WTC11 (cell line): ENCODE measurements around the gene ST3GAL5. TPM values are rescaled to one million over a fixed set of nuclear protein-coding genes. Genes with fewer than 3 reads are reported as not detected.

Experiments
- ATAC-seq: fragments of 200-7000 bp; cut with Tn5 transposase; 2 replicates; pipeline ENCODE4 v1.10.0; 2021; ENCODE audit warnings: mild to moderate bottlenecking, moderate library complexity
- CTCF ChIA-PET: fragments of 300-600 bp; sonication (Branson Sonifier 250); formaldehyde crosslinking; loops from one replicate; lab custom pipeline; 2021; ENCODE audit warnings: antibody characterized with exemption; lab: Charles Lee
- POLR2A ChIA-PET: fragments of 350-600 bp; sonication (Branson Sonifier 250); formaldehyde crosslinking; loops from one replicate; lab custom pipeline; 2021; ENCODE audit warnings: antibody characterized with exemption; lab: Charles Lee
- DNase-seq: peaks from one replicate; pipeline ENCODE4 v3.0.0; 2021; ENCODE audit warnings: low spot score
- H3K27ac Mint-ChIP-seq: 2 replicates; pipeline ENCODE4 v1.8.0; 2021; ENCODE audit warnings: mixed read lengths
- H3K27me3 Mint-ChIP-seq: 2 replicates; pipeline ENCODE4 v1.8.0; 2021; ENCODE audit warnings: low read depth, mild to moderate bottlenecking, moderate library complexity, mixed read lengths
- H3K36me3 Mint-ChIP-seq: 2 replicates; pipeline ENCODE4 v1.8.0; 2021; ENCODE audit warnings: mixed read lengths
- H3K4me1 Mint-ChIP-seq: 2 replicates; pipeline ENCODE4 v1.8.0; 2022; ENCODE audit warnings: mixed read lengths
- H3K4me3 Mint-ChIP-seq: 2 replicates; pipeline ENCODE4 v1.8.0; 2021; ENCODE audit warnings: mild to moderate bottlenecking, moderate library complexity, mixed read lengths
- H3K9me3 Mint-ChIP-seq: 2 replicates; pipeline ENCODE4 v1.8.0; 2021; ENCODE audit warnings: mixed read lengths
- ATF6 ChIP-seq: sonication (generic); formaldehyde crosslinking; IDR thresholded peaks from 2 replicates; pipeline ENCODE4 v1.8.1; 2023; ENCODE audit warnings: mild to moderate bottlenecking, missing genetic modification reagents
- E2F1 ChIP-seq: sonication (generic); formaldehyde crosslinking; IDR thresholded peaks from 2 replicates; pipeline ENCODE4 v1.8.0; 2022; ENCODE audit warnings: mild to moderate bottlenecking, missing genetic modification reagents
- ERG ChIP-seq: fragments of 250-450 bp; sonication (Bioruptor Pico); IDR thresholded peaks from 2 replicates; pipeline ENCODE4 v1.8.0; 2021; ENCODE audit warnings: mild to moderate bottlenecking
- JUN ChIP-seq: sonication (generic); formaldehyde crosslinking; IDR thresholded peaks from 2 replicates; pipeline ENCODE4 v1.8.0; 2023; ENCODE audit warnings: mild to moderate bottlenecking, missing genetic modification reagents
- KAT7 ChIP-seq: sonication (generic); formaldehyde crosslinking; IDR thresholded peaks from 2 replicates; pipeline ENCODE4 v1.8.1; 2023; ENCODE audit warnings: missing genetic modification reagents, mild to moderate bottlenecking, borderline replicate concordance
- NFYB ChIP-seq: sonication (generic); formaldehyde crosslinking; conservative IDR thresholded peaks from 2 replicates; pipeline ENCODE4 v1.8.0; 2022; ENCODE audit warnings: low read depth, missing genetic modification reagents
- PRDM15 ChIP-seq: sonication (generic); formaldehyde crosslinking; IDR thresholded peaks from 2 replicates; pipeline ENCODE4 v1.8.0; 2022; ENCODE audit warnings: missing genetic modification reagents
- PRRX2 ChIP-seq: fragments of 250-450 bp; sonication (Bioruptor Pico); IDR thresholded peaks from 2 replicates; pipeline ENCODE4 v1.8.0; 2021; ENCODE audit warnings: mild to moderate bottlenecking
- SMAD3 ChIP-seq: sonication (generic); formaldehyde crosslinking; IDR thresholded peaks from 2 replicates; pipeline ENCODE4 v1.8.0; 2022; ENCODE audit warnings: missing genetic modification reagents, mild to moderate bottlenecking, borderline replicate concordance
- TEAD4 ChIP-seq: sonication (generic); formaldehyde crosslinking; IDR thresholded peaks from 2 replicates; pipeline ENCODE4 v1.8.0; 2022; ENCODE audit warnings: mild to moderate bottlenecking, missing genetic modification reagents
- ZMAT4 ChIP-seq: fragments of 250-450 bp; sonication (Bioruptor Pico); IDR thresholded peaks from 2 replicates; pipeline ENCODE4 v1.9.0; 2021; ENCODE audit warnings: mild to moderate bottlenecking
- ZNF138 ChIP-seq: sonication (generic); formaldehyde crosslinking; conservative IDR thresholded peaks from 2 replicates; pipeline ENCODE4 v1.8.1; 2022; ENCODE audit warnings: mild to moderate bottlenecking, moderate library complexity, missing genetic modification reagents
- ZNF396 ChIP-seq: fragments of 250-450 bp; sonication (Bioruptor Pico); IDR thresholded peaks from 2 replicates; pipeline ENCODE4 v1.8.0; 2021; ENCODE audit warnings: mild to moderate bottlenecking, moderate library complexity, borderline replicate concordance
- ZNF423 ChIP-seq: fragments of 250-450 bp; sonication (Bioruptor Pico); IDR thresholded peaks from 2 replicates; pipeline ENCODE4 v2.1.2; 2022; ENCODE audit warnings: mild to moderate bottlenecking, moderate library complexity
- ZNF425 ChIP-seq: fragments of 250-450 bp; sonication (Bioruptor Pico); conservative IDR thresholded peaks from 2 replicates; pipeline ENCODE4 v1.9.0; 2021; ENCODE audit warnings: mild to moderate bottlenecking
- ZNF671 ChIP-seq: fragments of 250-450 bp; sonication (Bioruptor Pico); IDR thresholded peaks from 2 replicates; pipeline ENCODE4 v1.8.0; 2021; ENCODE audit warnings: mild to moderate bottlenecking
- total RNA-seq: library from RNA; stranded (reverse); gene quantifications from 3 replicates; pipeline ENCODE4 v1.2.3, GENCODE V29; 2021
- TF ChIP-seq, protein P1 (sequence below): fragments of 200-600 bp; IDR thresholded peaks from 2 replicates; pipeline ENCODE4 v1.8.0; 2022; ENCODE audit warnings: antibody characterized with exemption
- TF ChIP-seq, protein P2 (sequence below): sonication (generic); formaldehyde crosslinking; IDR thresholded peaks from 2 replicates; pipeline ENCODE4 v1.8.1; 2022; ENCODE audit warnings: mild to moderate bottlenecking, missing genetic modification reagents, moderate library complexity, borderline replicate concordance

Gene ST3GAL5
- total RNA-seq, 1 experiment from 2014 or later = 5.9 TPM

GRCh38 chr2:85915606-85916303 lies 27.0 kb upstream of the ST3GAL5 start:
- no peak overlapping the region for H3K27ac Mint-ChIP-seq

More at GRCh38 chr2:85915606-85916303, 27.0 kb upstream of the ST3GAL5 start:
- Mint-ChIP-seq H3K4me1 (no peaks in the 10 kb centered on the region), H3K4me3 (no peak overlapping the region), H3K36me3 (no peaks in the 10 kb centered on the region), H3K9me3 (no peaks in the 10 kb centered on the region), H3K27me3 (no peaks in the 10 kb centered on the region; the same call in 1 of the 2 replicates)
- CTCF ChIA-PET = no interaction called here
- TF ChIP-seq ZNF138 (CRISPR knock-in tag) (no peak), JUN (CRISPR knock-in tag) (no peak), ZNF671 (no peak), ERG (CRISPR knock-in tag) (no peak), ZMAT4 (CRISPR knock-in tag) (no peak), ZNF425 (no peak), KAT7 (no peak), ATF6 (no peak), PRDM15 (CRISPR knock-in tag) (no peak), PRRX2 (no peak), TEAD4 (CRISPR knock-in tag) (no peak), E2F1 (no peak), ZNF423 (CRISPR knock-in tag) (no peak), NFYB (CRISPR knock-in tag) (no peak), ZNF396 (CRISPR knock-in tag) (no peak), SMAD3 (CRISPR knock-in tag) (no peak)
- TF ChIP-seq, protein P1, sequence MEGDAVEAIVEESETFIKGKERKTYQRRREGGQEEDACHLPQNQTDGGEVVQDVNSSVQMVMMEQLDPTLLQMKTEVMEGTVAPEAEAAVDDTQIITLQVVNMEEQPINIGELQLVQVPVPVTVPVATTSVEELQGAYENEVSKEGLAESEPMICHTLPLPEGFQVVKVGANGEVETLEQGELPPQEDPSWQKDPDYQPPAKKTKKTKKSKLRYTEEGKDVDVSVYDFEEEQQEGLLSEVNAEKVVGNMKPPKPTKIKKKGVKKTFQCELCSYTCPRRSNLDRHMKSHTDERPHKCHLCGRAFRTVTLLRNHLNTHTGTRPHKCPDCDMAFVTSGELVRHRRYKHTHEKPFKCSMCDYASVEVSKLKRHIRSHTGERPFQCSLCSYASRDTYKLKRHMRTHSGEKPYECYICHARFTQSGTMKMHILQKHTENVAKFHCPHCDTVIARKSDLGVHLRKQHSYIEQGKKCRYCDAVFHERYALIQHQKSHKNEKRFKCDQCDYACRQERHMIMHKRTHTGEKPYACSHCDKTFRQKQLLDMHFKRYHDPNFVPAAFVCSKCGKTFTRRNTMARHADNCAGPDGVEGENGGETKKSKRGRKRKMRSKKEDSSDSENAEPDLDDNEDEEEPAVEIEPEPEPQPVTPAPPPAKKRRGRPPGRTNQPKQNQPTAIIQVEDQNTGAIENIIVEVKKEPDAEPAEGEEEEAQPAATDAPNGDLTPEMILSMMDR = no peak
- TF ChIP-seq, protein P2, sequence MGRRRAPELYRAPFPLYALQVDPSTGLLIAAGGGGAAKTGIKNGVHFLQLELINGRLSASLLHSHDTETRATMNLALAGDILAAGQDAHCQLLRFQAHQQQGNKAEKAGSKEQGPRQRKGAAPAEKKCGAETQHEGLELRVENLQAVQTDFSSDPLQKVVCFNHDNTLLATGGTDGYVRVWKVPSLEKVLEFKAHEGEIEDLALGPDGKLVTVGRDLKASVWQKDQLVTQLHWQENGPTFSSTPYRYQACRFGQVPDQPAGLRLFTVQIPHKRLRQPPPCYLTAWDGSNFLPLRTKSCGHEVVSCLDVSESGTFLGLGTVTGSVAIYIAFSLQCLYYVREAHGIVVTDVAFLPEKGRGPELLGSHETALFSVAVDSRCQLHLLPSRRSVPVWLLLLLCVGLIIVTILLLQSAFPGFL (CRISPR knock-in tag) = no peak
- ATAC-seq (no peak), DNase-seq (no peak)
- POLR2A ChIA-PET = interaction anchor here (0.6 kb wide), 1 partner anchor 45 kb away, joined by 3 read pairs; no protein-coding TSS in a partner anchor
